ENCODE data around the gene RNF123.

The RNF123 gene

GRCh38 chr3:49756036-49756435 lies 66.7 kb downstream of the RNF123 start:
- DNase-seq = no peak

- no peak for DNase-seq
Observed at GRCh38 chr3:49757197-49757596, 67.8 kb downstream of the RNF123 start.

GRCh38 chr3:49759226-49759625 lies 69.9 kb downstream of the RNF123 start:
- no peak for DNase-seq

GRCh38 chr3:49761661-49762060 lies 72.3 kb downstream of the RNF123 start:
- no peak for DNase-seq

GRCh38 chr3:49763981-49764380 lies 74.6 kb downstream of the RNF123 start:
- DNase-seq = no peak

- no peak for DNase-seq
Observed at GRCh38 chr3:49769286-49769915, 80.0 kb downstream of the RNF123 start.

- DNase-seq = no peak
Observed at GRCh38 chr3:49769926-49770325, 80.6 kb downstream of the RNF123 start.
